Sigmoid colon (tissue), 4 donors: ENCODE data around the gene MED20.

Experiments
- CTCF ChIP-seq, 4 experiments: fragments of 450-650 bp in 3 of 4; fragments of 200-600 bp in 1 of 4; IDR thresholded peaks; one replicate each; pipeline ENCODE4 v1.5.1; 2016 to 2019; ENCODE audit warnings: antibody characterized with exemption in 4 of 4, mild to moderate bottlenecking in 3 of 4, moderate library complexity in 2 of 4
- EP300 ChIP-seq, 4 donors: sonication (generic); formaldehyde crosslinking; IDR thresholded peaks; one replicate each; pipeline ENCODE4 v1.6.1; 2017; ENCODE audit warnings: antibody characterized with exemption in 4 of 4
- POLR2A ChIP-seq, 2 donors: fragments of 450-650 bp; IDR thresholded peaks; one replicate each; pipeline ENCODE4 v1.6.1; 2016; ENCODE audit warnings: antibody characterized with exemption in 2 of 2, mild to moderate bottlenecking in 2 of 2, moderate library complexity in 2 of 2
- POLR2AphosphoS5 ChIP-seq, 4 donors: sonication (generic); formaldehyde crosslinking; IDR thresholded peaks; one replicate each; pipeline ENCODE4 v1.6.1; 2017; ENCODE audit warnings: antibody characterized with exemption in 4 of 4

- TF ChIP-seq POLR2A (IDR thresholded peaks at IDR 0.05), result no peak
- TF ChIP-seq CTCF (IDR thresholded peaks at IDR 0.05), result no peak
- no peak for TF ChIP-seq EP300 (IDR thresholded peaks at IDR 0.05)
- no peak for TF ChIP-seq POLR2AphosphoS5 (IDR thresholded peaks at IDR 0.05)
Measured at GRCh38 chr6:41878961-41879405, 42.0 kb downstream of the MED20 start.
